OCI-LY7 (cell line): ENCODE results near the gene RBM19.

ENCODE experiments used
- CTCF ChIP-seq: fragments of 200-600 bp; sonication (generic); conservative IDR thresholded peaks from 2 replicates; pipeline ENCODE4 v1.5.1; 2014; ENCODE audit warnings: mild to moderate bottlenecking, antibody characterized with exemption, low read length, moderate library complexity, mixed read lengths
- EZH2phosphoT487 ChIP-seq: fragments of 200-600 bp; sonication (generic); IDR thresholded peaks from 2 replicates; pipeline ENCODE4 v1.6.1; 2018; ENCODE audit warnings: low read depth, borderline replicate concordance, mild to moderate bottlenecking, mixed run types, antibody characterized with exemption, low read length, moderate library complexity, mixed read lengths

GRCh38 chr12:113873740-113874139 lies 92.4 kb downstream of the RBM19 start:
- no peak for TF ChIP-seq CTCF
- no peak for TF ChIP-seq EZH2phosphoT487
